GM12878 (cell line): ENCODE data around the gene TUT4. TPM values are rescaled to one million over a fixed set of nuclear protein-coding genes. Genes with fewer than 3 reads are reported as not detected.

Source experiments
- ATAC-seq: fragments of 200-7000 bp; cut with Tn5 transposase; 3 replicates; pipeline ENCODE4 v1.9.1; 2020; ENCODE audit warnings: mild to moderate bottlenecking, moderate library complexity
- BruUV-seq: library from RNA; stranded (reverse); fragments of 400-500 nt; replicated peaks from 2 replicates; lab custom pipeline; 2021; lab: Mats Ljungman, UMichigan
- CTCF ChIA-PET: fragments of 300-600 bp; sonication (Branson Sonifier 250); formaldehyde crosslinking; extraction: SDS; loops from one replicate; lab custom pipeline; 2021; ENCODE audit warnings: inconsistent platforms; lab: Yijun Ruan, JAX
- POLR2A ChIA-PET: fragments of 350-600 bp; formaldehyde crosslinking; extraction: SDS; loops from one replicate; lab custom pipeline; 2021; ENCODE audit warnings: inconsistent platforms; lab: Charles Lee
- RAD21 ChIA-PET: fragments of 300-600 bp; sonication (Branson Sonifier 250); formaldehyde crosslinking; loops from one replicate; lab custom pipeline; 2023; ENCODE audit warnings: antibody characterized with exemption; ENCODE audit not compliant: unreplicated experiment; lab: Charles Lee
- SMC1A ChIA-PET: fragments of 300-600 bp; sonication (Branson Sonifier 250); formaldehyde crosslinking; loops from one replicate; lab custom pipeline; 2023; ENCODE audit not compliant: unreplicated experiment, uncharacterized antibody; lab: Charles Lee
- DNase-seq: peaks from one replicate; pipeline ENCODE4 v3.0.0-alpha.2; 2011; ENCODE audit warnings: low read depth, low spot score
- FAIRE-seq: peaks from 3 replicates; lab custom pipeline; 2011; peaks lifted over from hg19 to GRCh38; lab: Jason Lieb, UNC
- H2AFZ ChIP-seq: 2 replicates; pipeline ENCODE4 v1.6.0; 2011; ENCODE audit warnings: low read depth, low read length, control low read depth; ENCODE audit not compliant: control insufficient read depth
- H3K27ac ChIP-seq: 2 replicates; pipeline ENCODE4 v1.5.1; 2011; ENCODE audit warnings: control low read depth; ENCODE audit not compliant: control insufficient read depth, insufficient read depth
- H3K27me3 ChIP-seq, 2 experiments: replicated peaks in 1 of 2; 2 replicates each; pipeline versions ENCODE4 v1.6.0 to v1.6.1; 2011; ENCODE audit warnings: low read length in 1 of 2; ENCODE audit not compliant: control insufficient read depth in 2 of 2, insufficient read depth in 2 of 2
- H3K36me3 ChIP-seq, 2 experiments: 2 replicates each; pipeline ENCODE4 v1.5.1; 2011; ENCODE audit warnings: low read length in 1 of 2; ENCODE audit not compliant: control insufficient read depth in 2 of 2, insufficient read depth in 2 of 2
- H3K4me1 ChIP-seq: 2 replicates; pipeline ENCODE4 v1.6.1; 2011; ENCODE audit warnings: mild to moderate bottlenecking, low read length, moderate library complexity, mixed read lengths; ENCODE audit not compliant: control insufficient read depth, insufficient read depth
- H3K4me2 ChIP-seq: 2 replicates; pipeline ENCODE4 v1.6.0; 2011; ENCODE audit warnings: control low read depth; ENCODE audit not compliant: control insufficient read depth, insufficient read depth
- H3K4me3 ChIP-seq: fragments of 200-600 bp; sonication (generic); 2 replicates; pipeline ENCODE4 v1.5.1; 2016
- H3K79me2 ChIP-seq: 2 replicates; pipeline ENCODE4 v1.6.0; 2011; ENCODE audit warnings: low read length; ENCODE audit not compliant: control insufficient read depth, insufficient read depth
- H3K9ac ChIP-seq: 2 replicates; pipeline ENCODE4 v1.8.0; 2011; ENCODE audit warnings: low read length, control low read depth, mixed read lengths; ENCODE audit not compliant: control insufficient read depth, insufficient read depth
- H3K9me3 ChIP-seq: replicated peaks from 3 replicates; pipeline ENCODE4 v1.5.1; 2011; ENCODE audit warnings: mild to moderate bottlenecking, low read length; ENCODE audit not compliant: control insufficient read depth, insufficient read depth
- H4K20me1 ChIP-seq: 2 replicates; pipeline ENCODE4 v1.6.0; 2011; ENCODE audit not compliant: control insufficient read depth, insufficient read depth
- CEBPB ChIP-seq, 2 experiments: fragments of 150-350 bp in 1 of 2; IDR thresholded peaks; 2 replicates each; pipeline ENCODE4 v1.6.1; 2012 to 2014; ENCODE audit warnings: low read depth in 2 of 2, low read length in 2 of 2, borderline replicate concordance in 1 of 2, inconsistent platforms in 1 of 2
- EGR1 ChIP-seq, 2 experiments: IDR thresholded peaks; 1 replicate in 1 of 2; 2 replicates in 1 of 2; pipeline ENCODE4 v1.6.1; 2011 to 2012; ENCODE audit warnings: low read depth in 2 of 2, low read length in 2 of 2, borderline replicate concordance in 1 of 2, mild to moderate bottlenecking in 1 of 2, moderate library complexity in 1 of 2
- JUND ChIP-seq: IDR thresholded peaks from 2 replicates; pipeline ENCODE4 v1.6.1; 2012; ENCODE audit warnings: low read depth, mild to moderate bottlenecking, low read length, improper control_type of control experiment, moderate library complexity
- KAT2A ChIP-seq: conservative IDR thresholded peaks from 2 replicates; pipeline ENCODE4 v1.6.1; 2011; ENCODE audit warnings: low read depth, low read length; ENCODE audit not compliant: control insufficient read depth
- MEF2B ChIP-seq: fragments of 450-650 bp; IDR thresholded peaks from 2 replicates; pipeline ENCODE4 v1.6.1; 2018; ENCODE audit warnings: mild to moderate bottlenecking, moderate library complexity; ENCODE audit not compliant: partially characterized antibody, poor library complexity, severe bottlenecking
- MYB ChIP-seq: fragments of 150-350 bp; IDR thresholded peaks from 2 replicates; pipeline ENCODE4 v1.6.1; 2014; ENCODE audit warnings: mild to moderate bottlenecking, low read depth, low read length, borderline replicate concordance
- NBN ChIP-seq: fragments of 450-650 bp; IDR thresholded peaks from 2 replicates; pipeline ENCODE4 v1.6.1; 2016
- NR2C1 ChIP-seq: fragments of 450-650 bp; IDR thresholded peaks from 2 replicates; pipeline ENCODE4 v1.6.1; 2017; ENCODE audit warnings: antibody characterized with exemption, mild to moderate bottlenecking, moderate library complexity
- RELA ChIP-seq: fragments of 450-650 bp; IDR thresholded peaks from 2 replicates; pipeline ENCODE4 v1.8.0; 2014; ENCODE audit warnings: borderline replicate concordance; ENCODE audit not compliant: partially characterized antibody
- TCF12 ChIP-seq: IDR thresholded peaks from 2 replicates; pipeline ENCODE4 v1.6.1; 2011; ENCODE audit warnings: low read depth, mild to moderate bottlenecking, low read length
- TCF3 ChIP-seq: IDR thresholded peaks from 2 replicates; pipeline ENCODE4 v1.6.1; 2012; ENCODE audit warnings: low read depth, mild to moderate bottlenecking, low read length, borderline replicate concordance; ENCODE audit not compliant: insufficient read depth
- TCF7 ChIP-seq: IDR thresholded peaks from 2 replicates; pipeline ENCODE4 v1.6.1; 2014; ENCODE audit warnings: antibody characterized with exemption, borderline replicate concordance
- USF1 ChIP-seq: IDR thresholded peaks from 2 replicates; pipeline ENCODE4 v1.6.1; 2011; ENCODE audit warnings: borderline replicate concordance, low read depth, mild to moderate bottlenecking, moderate library complexity, mixed read lengths, low read length; ENCODE audit not compliant: insufficient read depth; ENCODE audit errors: extremely low read length
- YBX1 ChIP-seq: fragments of 450-650 bp; IDR thresholded peaks from 2 replicates; pipeline ENCODE4 v1.6.1; 2016; ENCODE audit warnings: antibody characterized with exemption
- ZBTB40 ChIP-seq: fragments of 450-650 bp; IDR thresholded peaks from 2 replicates; pipeline ENCODE4 v1.6.1; 2016; ENCODE audit warnings: mild to moderate bottlenecking, moderate library complexity, borderline replicate concordance
- ZNF274 ChIP-seq: IDR thresholded peaks from one replicate; pipeline ENCODE4 v1.8.0; 2011; ENCODE audit not compliant: insufficient read length, insufficient read depth
- ZNF622 ChIP-seq: fragments of 450-650 bp; IDR thresholded peaks from 2 replicates; pipeline ENCODE4 v1.6.1; 2017; ENCODE audit warnings: mild to moderate bottlenecking, inconsistent platforms
- WGBS: methylation state at CpG from one replicate; pipeline ENCODE4 v1.1.6; 2016; ENCODE audit warnings: low lambda C conversion rate; ENCODE audit not compliant: insufficient replicate concordance, insufficient coverage; ENCODE audit errors: missing lambda C conversion rate; 5-methylcytosine and 5-hydroxymethylcytosine counted together
- in situ Hi-C: fragments of 300-500 bp; cut with MboI; formaldehyde crosslinking; loops from 9 replicates; pipeline ENCODE4 v1.14.3; 2018; ENCODE audit warnings: mixed read lengths
- intact Hi-C: fragments of 100-400 bp; cut with micrococcal nuclease; formaldehyde crosslinking; loops from one replicate; pipeline ENCODE4 v1.14.2; 2022; ENCODE audit not compliant: unreplicated experiment
- polyA plus RNA-seq, 11 experiments: library from polyadenylated mRNA; depleted of rRNA in 4 of 11; unstranded in 6 of 11; stranded (reverse) in 5 of 11; fragments of >200 nt; fragmentation: Nextera tagmentation in 4 of 11; fragmentation: Illumina TruSeq in 1 of 11; extraction: Ambion mirVana in 4 of 11; extraction: Trizol in 1 of 11; gene quantifications; 1 replicate in 1 of 11; 2 replicates in 10 of 11; pipeline versions ENCODE4 v1.2.1 to v1.2.3, GENCODE V29; 2011 to 2016; ENCODE audit warnings: inconsistent platforms in 2 of 11, missing spikeins in 2 of 11, low read depth in 1 of 11
- total RNA-seq, 4 experiments: library from RNA; depleted of rRNA in 3 of 4; stranded (reverse); fragments of >200 nt in 3 of 4; fragmentation: Illumina TruSeq in 1 of 4; extraction: Trizol in 1 of 4; gene quantifications; 2 replicates each; pipeline versions ENCODE4 v1.2.1 to v1.2.3, GENCODE V29; 2013 to 2021
- TF ChIP-seq, protein P1 (sequence below): IDR thresholded peaks from 2 replicates; pipeline ENCODE4 v1.6.1; 2011; ENCODE audit warnings: low read depth, low read length, improper control_type of control experiment, borderline replicate concordance

The TUT4 gene
- total and polyA plus RNA-seq, 10 of the 15 experiments (the other 5 are each of a cell fraction or from before 2014, with no cell fraction given), result 9.4 to 40.7 (median 27.6) TPM

DNA sequence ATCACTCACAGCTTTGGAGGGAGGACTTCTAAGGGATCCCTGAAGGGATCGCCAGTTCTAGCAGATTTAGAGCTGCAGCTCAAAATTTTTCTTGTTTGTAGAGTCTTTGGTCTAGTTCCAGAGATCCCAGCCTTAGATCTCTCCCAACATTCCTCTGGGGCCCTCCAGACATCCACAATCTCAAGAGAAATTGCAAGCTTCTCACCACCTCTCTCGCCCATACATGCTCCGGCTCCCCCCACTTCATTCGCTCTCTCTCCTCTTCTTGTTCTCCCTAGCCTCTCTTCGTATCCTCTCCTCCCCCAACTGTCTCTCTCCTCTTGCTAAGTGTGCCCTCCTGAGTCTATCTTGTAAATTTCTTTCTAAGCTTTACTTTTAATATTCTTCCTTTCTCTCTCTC is 15.1 kb upstream of the TUT4 start:
- Histone ChIP-seq H4K20me1 (no peaks in the 10 kb centered on the region), H2AFZ (no peak overlapping the region), H3K9me3 (no peaks in the 10 kb centered on the region), H3K79me2 (no peaks in the 10 kb centered on the region), H3K4me2 (no peak overlapping the region), H3K4me3 (no peak overlapping the region), H3K36me3 (no peaks in the 10 kb centered on the region), H3K27ac (no peak overlapping the region), H3K9ac (no peak overlapping the region), H3K4me1 (peaks cover 3% of the 10 kb centered on the region; the same call in 1 of the 2 replicates), H3K27me3 (no peaks in the 10 kb centered on the region)
- ChIA-PET POLR2A (interaction anchor here (0.7 kb wide), 1 partner anchor 351 kb away, joined by 4 read pairs; no protein-coding TSS in a partner anchor), RAD21 (interaction anchor here (1.0 to 1.9 kb wide), 2 partner anchors 15 to 98 kb away, joined by 4 read pairs; partner anchors contain the start of gene TUT4), CTCF (interaction anchor here (0.7 to 1.6 kb wide), 3 partner anchors 10 to 15 kb away, joined by 3 read pairs; partner anchors contain the start of gene TUT4), SMC1A (interaction anchor here (0.6 to 1.4 kb wide), 4 partner anchors 10 to 1301 kb away, joined by 3 to 5 read pairs (median 4); no protein-coding TSS in a partner anchor)
- no peak for ATAC-seq
- in situ Hi-C loops (no loop called here), intact Hi-C loops (no loop called here)
- no peak for DNase-seq
- 94% methylated on average over 5 of the region's 5 CpGs for WGBS
- no peak for TF ChIP-seq MYB
- TF ChIP-seq ZBTB40, result no peak
- no peak for TF ChIP-seq TCF3
- TF ChIP-seq NR2C1, result no peak
- TF ChIP-seq, protein P1, sequence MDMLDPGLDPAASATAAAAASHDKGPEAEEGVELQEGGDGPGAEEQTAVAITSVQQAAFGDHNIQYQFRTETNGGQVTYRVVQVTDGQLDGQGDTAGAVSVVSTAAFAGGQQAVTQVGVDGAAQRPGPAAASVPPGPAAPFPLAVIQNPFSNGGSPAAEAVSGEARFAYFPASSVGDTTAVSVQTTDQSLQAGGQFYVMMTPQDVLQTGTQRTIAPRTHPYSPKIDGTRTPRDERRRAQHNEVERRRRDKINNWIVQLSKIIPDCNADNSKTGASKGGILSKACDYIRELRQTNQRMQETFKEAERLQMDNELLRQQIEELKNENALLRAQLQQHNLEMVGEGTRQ, result no peak
- TF ChIP-seq ZNF622, result no peak
- no peak for TF ChIP-seq JUND
- TF ChIP-seq MEF2B, result no peak
- TF ChIP-seq USF1, result no peak
- no peak for TF ChIP-seq NBN
- TF ChIP-seq ZNF274, result no peak
- TF ChIP-seq CEBPB (IDR thresholded peaks at IDR 0.05; ENCODE audit: borderline replicate concordance in 1 of 2, low read depth in 2 of 2, low read length in 2 of 2), result no peak
- no peak for TF ChIP-seq YBX1
- no peak for TF ChIP-seq RELA
- no peak for TF ChIP-seq EGR1 (IDR thresholded peaks at IDR 0.05; ENCODE audit: borderline replicate concordance in 1 of 2, low read depth in 2 of 2, low read length in 2 of 2)
- TF ChIP-seq TCF7, result no peak
- no peak for TF ChIP-seq TCF12
- TF ChIP-seq KAT2A, result no peak
- FAIRE-seq, result no peak
- BruUV-seq, result no TSS peak
